HG02973 (cell line): Measurements from ENCODE around the gene DLL1.
A peak's percentile ranks its signal among the peaks of the same experiment; 100 is the strongest.

Experiments used
- ATAC-seq: cut with Tn5 transposase; IDR thresholded peaks from one replicate; pipeline ENCODE4 v1.9.1; 2021; ENCODE audit warnings: moderate library complexity; ENCODE audit not compliant: unreplicated experiment

DLL1 gene

GRCh38 chr6:170295510-170296422, 4.9 kb upstream of the DLL1 start:
- peak; percentile 53 for ATAC-seq

- no peak for ATAC-seq
Observed at GRCh38 chr6:170294813-170295509, 4.1 kb upstream of the DLL1 start.

GRCh38 chr6:170294298-170294730, 3.4 kb upstream of the DLL1 start:
- no peak for ATAC-seq

GRCh38 chr6:170293341-170294231, 2.7 kb upstream of the DLL1 start:
- ATAC-seq: no peak

GRCh38 chr6:170292407-170293158, 1.7 kb upstream of the DLL1 start:
- no peak for ATAC-seq

GRCh38 chr6:170292111-170292406, 1.2 kb upstream of the DLL1 start:
- no peak for ATAC-seq

GRCh38 chr6:170291271-170292110, 613 bp upstream of the DLL1 start:
- ATAC-seq: peak; percentile 28

- no peak for ATAC-seq
Observed at GRCh38 chr6:170289951-170290295, 955 bp downstream of the DLL1 start.

GRCh38 chr6:170289180-170289931, 1.5 kb downstream of the DLL1 start:
- ATAC-seq: no peak

- ATAC-seq: no peak
Observed at GRCh38 chr6:170288852-170289179, 2.1 kb downstream of the DLL1 start.

- ATAC-seq: no peak
Observed at GRCh38 chr6:170288091-170288631, 2.7 kb downstream of the DLL1 start.

- ATAC-seq: no peak
Observed at GRCh38 chr6:170287371-170287876, 3.5 kb downstream of the DLL1 start.

GRCh38 chr6:170286934-170287265, 4.0 kb downstream of the DLL1 start:
- ATAC-seq: no peak

GRCh38 chr6:170286246-170286933, 4.5 kb downstream of the DLL1 start:
- no peak for ATAC-seq

GRCh38 chr6:170285482-170285881, 5.4 kb downstream of the DLL1 start:
- no peak for ATAC-seq

- no peak for ATAC-seq
Observed at GRCh38 chr6:170284866-170285469, 5.9 kb downstream of the DLL1 start.

- ATAC-seq: no peak
Observed at GRCh38 chr6:170284126-170284773, 6.6 kb downstream of the DLL1 start.
